ENCODE results near the gene RCAN3. TPM values are rescaled to one million over a fixed set of nuclear protein-coding genes. Genes with fewer than 3 reads are reported as not detected.

RCAN3 gene
- total and polyA plus RNA-seq, 9 of the 15 experiments (the other 6 are each of a cell fraction or from before 2014, with no cell fraction given): 0.10 to 1.4 (median 0.43) TPM

DNA sequence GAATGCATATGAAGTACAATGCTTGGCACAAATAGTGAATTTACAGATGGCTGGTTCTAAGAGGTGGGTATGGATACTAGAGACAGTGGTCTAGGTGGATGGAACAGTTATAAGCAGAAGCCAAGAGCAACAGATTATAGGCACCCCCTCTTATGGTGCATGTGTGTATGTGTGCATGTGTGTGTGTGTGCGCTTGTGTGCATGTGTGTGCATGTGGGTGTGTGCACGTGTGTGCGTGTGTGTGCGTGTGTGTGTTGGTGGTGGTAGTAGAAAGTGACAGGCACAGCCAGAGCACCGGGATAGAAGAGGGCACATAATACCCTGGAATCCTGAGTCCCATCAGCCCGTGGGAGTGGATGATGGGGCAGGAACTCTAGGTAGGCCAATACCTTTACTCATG is 54.6 kb downstream of the RCAN3 start:
- DNase-seq (ENCODE audit: extremely low read depth in 1 of 4, low spot score in 3 of 4): no peak
- no peaks in the 10 kb centered on the region for H3K79me2 ChIP-seq (ENCODE audit: control insufficient read depth, insufficient read depth, low read length)
- no peak overlapping the region for H3K27ac ChIP-seq (ENCODE audit: extremely low read depth, low read depth, low read length)
- POLR2A ChIA-PET: interaction anchor here (1.4 to 1.8 kb wide), 2 partner anchors 11 to 16 kb away, joined by 3 to 7 read pairs; no protein-coding TSS in a partner anchor
- no peak overlapping the region for H3K4me3 ChIP-seq
- H3K27me3 ChIP-seq (ENCODE audit: control insufficient read depth in 2 of 2, insufficient read depth in 2 of 2, low read length in 2 of 2): peaks cover 43 to 73% of the 10 kb centered on the region in 2 experiments
- in situ Hi-C loops (cut with MboI) (no loop called here), intact Hi-C loops (cut with micrococcal nuclease) (no loop called here)
- no peak overlapping the region for H2AFZ ChIP-seq (ENCODE audit: low read depth, low read length)
- H4K20me1 ChIP-seq (replicated peaks; ENCODE audit: control insufficient read depth, insufficient read depth, low read length): peaks cover 3% of the 10 kb centered on the region
- FAIRE-seq: no peak
- no peaks in the 10 kb centered on the region for H3K36me3 ChIP-seq (ENCODE audit: control insufficient read depth, insufficient read depth, low read length)
- no peaks in the 10 kb centered on the region for H3K9me3 ChIP-seq (replicated peaks; ENCODE audit: control insufficient read depth, insufficient read depth, low read depth, low read length)
- H3K4me1 ChIP-seq (replicated peaks in 1 of 2; ENCODE audit: control insufficient read depth in 2 of 2, insufficient read depth in 2 of 2, low read length in 2 of 2): peaks cover 0 to 7% of the 10 kb centered on the region in 2 experiments; a peak in 2 of 5 replicates
- no peak overlapping the region for H3K4me2 ChIP-seq (ENCODE audit: insufficient read depth, low read length)
- WGBS (ENCODE audit: insufficient coverage, low coverage, missing lambda C conversion rate): 0% methylated on average over 6 of the region's 6 CpGs
- H3K9me1 ChIP-seq (ENCODE audit: control insufficient read depth, insufficient read depth, low read length): no peaks in the 10 kb centered on the region
- BruUV-seq (replicated peaks): no TSS peak
- no peak for ATAC-seq
- CTCF ChIA-PET (ENCODE audit: low intra/inter-chr PET ratio): no interaction called here
- H3K9ac ChIP-seq (ENCODE audit: insufficient read depth in 1 of 2, low read depth in 2 of 2, low read length in 2 of 2): no peak overlapping the region
- no peak for TF ChIP-seq ZNF121 (CRISPR knock-in tag; conservative IDR thresholded peaks at IDR 0.05)
- no peak for TF ChIP-seq ZNF77 (CRISPR knock-in tag; IDR thresholded peaks at IDR 0.05)
- TF ChIP-seq CHCHD3 (CRISPR knock-in tag; IDR thresholded peaks at IDR 0.05): no peak
- no peak for TF ChIP-seq SMC3 (conservative IDR thresholded peaks at IDR 0.05; ENCODE audit: insufficient read depth, low read depth, low read length)
- TF ChIP-seq CHD4 (IDR thresholded peaks at IDR 0.05; ENCODE audit: insufficient read depth, insufficient replicate concordance, low read depth, low read length, poor library complexity, severe bottlenecking): no peak
- TF ChIP-seq TCF7L2 (IDR thresholded peaks at IDR 0.05; ENCODE audit: low read depth, low read length): no peak
- TF ChIP-seq NELFE (IDR thresholded peaks at IDR 0.05; ENCODE audit: insufficient read depth, insufficient read length): no peak
- no peak for TF ChIP-seq CBX5 (IDR thresholded peaks at IDR 0.05; ENCODE audit: borderline replicate concordance, low read depth)
- TF ChIP-seq, protein P1, sequence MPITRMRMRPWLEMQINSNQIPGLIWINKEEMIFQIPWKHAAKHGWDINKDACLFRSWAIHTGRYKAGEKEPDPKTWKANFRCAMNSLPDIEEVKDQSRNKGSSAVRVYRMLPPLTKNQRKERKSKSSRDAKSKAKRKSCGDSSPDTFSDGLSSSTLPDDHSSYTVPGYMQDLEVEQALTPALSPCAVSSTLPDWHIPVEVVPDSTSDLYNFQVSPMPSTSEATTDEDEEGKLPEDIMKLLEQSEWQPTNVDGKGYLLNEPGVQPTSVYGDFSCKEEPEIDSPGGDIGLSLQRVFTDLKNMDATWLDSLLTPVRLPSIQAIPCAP (CRISPR knock-in tag; IDR thresholded peaks at IDR 0.05; ENCODE audit: borderline replicate concordance): no peak
- TF ChIP-seq ATF1 (CRISPR knock-in tag; IDR thresholded peaks at IDR 0.05): no peak
- TF ChIP-seq ATF1 (tag; IDR thresholded peaks at IDR 0.05): no peak
- no peak for TF ChIP-seq MTA3 (IDR thresholded peaks at IDR 0.05; ENCODE audit: borderline replicate concordance)
- TF ChIP-seq, protein P2, sequence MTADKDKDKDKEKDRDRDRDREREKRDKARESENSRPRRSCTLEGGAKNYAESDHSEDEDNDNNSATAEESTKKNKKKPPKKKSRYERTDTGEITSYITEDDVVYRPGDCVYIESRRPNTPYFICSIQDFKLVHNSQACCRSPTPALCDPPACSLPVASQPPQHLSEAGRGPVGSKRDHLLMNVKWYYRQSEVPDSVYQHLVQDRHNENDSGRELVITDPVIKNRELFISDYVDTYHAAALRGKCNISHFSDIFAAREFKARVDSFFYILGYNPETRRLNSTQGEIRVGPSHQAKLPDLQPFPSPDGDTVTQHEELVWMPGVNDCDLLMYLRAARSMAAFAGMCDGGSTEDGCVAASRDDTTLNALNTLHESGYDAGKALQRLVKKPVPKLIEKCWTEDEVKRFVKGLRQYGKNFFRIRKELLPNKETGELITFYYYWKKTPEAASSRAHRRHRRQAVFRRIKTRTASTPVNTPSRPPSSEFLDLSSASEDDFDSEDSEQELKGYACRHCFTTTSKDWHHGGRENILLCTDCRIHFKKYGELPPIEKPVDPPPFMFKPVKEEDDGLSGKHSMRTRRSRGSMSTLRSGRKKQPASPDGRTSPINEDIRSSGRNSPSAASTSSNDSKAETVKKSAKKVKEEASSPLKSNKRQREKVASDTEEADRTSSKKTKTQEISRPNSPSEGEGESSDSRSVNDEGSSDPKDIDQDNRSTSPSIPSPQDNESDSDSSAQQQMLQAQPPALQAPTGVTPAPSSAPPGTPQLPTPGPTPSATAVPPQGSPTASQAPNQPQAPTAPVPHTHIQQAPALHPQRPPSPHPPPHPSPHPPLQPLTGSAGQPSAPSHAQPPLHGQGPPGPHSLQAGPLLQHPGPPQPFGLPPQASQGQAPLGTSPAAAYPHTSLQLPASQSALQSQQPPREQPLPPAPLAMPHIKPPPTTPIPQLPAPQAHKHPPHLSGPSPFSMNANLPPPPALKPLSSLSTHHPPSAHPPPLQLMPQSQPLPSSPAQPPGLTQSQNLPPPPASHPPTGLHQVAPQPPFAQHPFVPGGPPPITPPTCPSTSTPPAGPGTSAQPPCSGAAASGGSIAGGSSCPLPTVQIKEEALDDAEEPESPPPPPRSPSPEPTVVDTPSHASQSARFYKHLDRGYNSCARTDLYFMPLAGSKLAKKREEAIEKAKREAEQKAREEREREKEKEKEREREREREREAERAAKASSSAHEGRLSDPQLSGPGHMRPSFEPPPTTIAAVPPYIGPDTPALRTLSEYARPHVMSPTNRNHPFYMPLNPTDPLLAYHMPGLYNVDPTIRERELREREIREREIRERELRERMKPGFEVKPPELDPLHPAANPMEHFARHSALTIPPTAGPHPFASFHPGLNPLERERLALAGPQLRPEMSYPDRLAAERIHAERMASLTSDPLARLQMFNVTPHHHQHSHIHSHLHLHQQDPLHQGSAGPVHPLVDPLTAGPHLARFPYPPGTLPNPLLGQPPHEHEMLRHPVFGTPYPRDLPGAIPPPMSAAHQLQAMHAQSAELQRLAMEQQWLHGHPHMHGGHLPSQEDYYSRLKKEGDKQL (CRISPR knock-in tag; IDR thresholded peaks at IDR 0.05; ENCODE audit: borderline replicate concordance): no peak
- TF ChIP-seq DDX20 (tag; IDR thresholded peaks at IDR 0.05; ENCODE audit: low read depth): no peak
- TF ChIP-seq, protein P3, sequence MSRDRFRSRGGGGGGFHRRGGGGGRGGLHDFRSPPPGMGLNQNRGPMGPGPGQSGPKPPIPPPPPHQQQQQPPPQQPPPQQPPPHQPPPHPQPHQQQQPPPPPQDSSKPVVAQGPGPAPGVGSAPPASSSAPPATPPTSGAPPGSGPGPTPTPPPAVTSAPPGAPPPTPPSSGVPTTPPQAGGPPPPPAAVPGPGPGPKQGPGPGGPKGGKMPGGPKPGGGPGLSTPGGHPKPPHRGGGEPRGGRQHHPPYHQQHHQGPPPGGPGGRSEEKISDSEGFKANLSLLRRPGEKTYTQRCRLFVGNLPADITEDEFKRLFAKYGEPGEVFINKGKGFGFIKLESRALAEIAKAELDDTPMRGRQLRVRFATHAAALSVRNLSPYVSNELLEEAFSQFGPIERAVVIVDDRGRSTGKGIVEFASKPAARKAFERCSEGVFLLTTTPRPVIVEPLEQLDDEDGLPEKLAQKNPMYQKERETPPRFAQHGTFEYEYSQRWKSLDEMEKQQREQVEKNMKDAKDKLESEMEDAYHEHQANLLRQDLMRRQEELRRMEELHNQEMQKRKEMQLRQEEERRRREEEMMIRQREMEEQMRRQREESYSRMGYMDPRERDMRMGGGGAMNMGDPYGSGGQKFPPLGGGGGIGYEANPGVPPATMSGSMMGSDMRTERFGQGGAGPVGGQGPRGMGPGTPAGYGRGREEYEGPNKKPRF (IDR thresholded peaks at IDR 0.05; ENCODE audit: low read depth, low read length): no peak

All from K562 (cell line).